Activated effector memory CD4-positive, alpha-beta T cell treated with anti-CD3 and anti-CD28 coated beads, Interleukin-2, amount 50 U/mL, for 16 hours (primary cell): ENCODE results near the gene RECK.
A peak's percentile ranks its signal among the peaks of the same experiment; 100 is the strongest.
"Not testable (repeated sequence)": the region's sequence is repeated elsewhere in the genome, so short reads cannot be mapped to it uniquely, and the experiment has no call there.

ENCODE experiments used
- DNase-seq: peaks from one replicate; pipeline ENCODE4 v3.0.0-alpha.2; 2020

The RECK gene

GRCh38 chr9:36142510-36143244 lies 106.0 kb downstream of the RECK start:
- no peak for DNase-seq

GRCh38 chr9:36143245-36143641 lies 106.5 kb downstream of the RECK start:
- DNase-seq, result no peak

GRCh38 chr9:36144309-36145232 lies 107.9 kb downstream of the RECK start:
- DNase-seq, result peak; percentile 67

- DNase-seq, result no peak
Observed at GRCh38 chr9:36145970-36146369, 109.3 kb downstream of the RECK start.

- no peak for DNase-seq
Observed at GRCh38 chr9:36146651-36147050, 109.9 kb downstream of the RECK start.

GRCh38 chr9:36147441-36148175 lies 110.9 kb downstream of the RECK start:
- peak; percentile 64 for DNase-seq

GRCh38 chr9:36148311-36149051 lies 111.8 kb downstream of the RECK start:
- peak; percentile 89 for DNase-seq

- DNase-seq, result no peak
Observed at GRCh38 chr9:36149197-36149596, 112.5 kb downstream of the RECK start.

- no peak for DNase-seq
Observed at GRCh38 chr9:36150574-36151315, 114.0 kb downstream of the RECK start.

- DNase-seq, result peak; percentile 95
Observed at GRCh38 chr9:36151316-36152210, 114.8 kb downstream of the RECK start.

GRCh38 chr9:36152741-36153438 lies 116.2 kb downstream of the RECK start:
- DNase-seq, result no peak

- DNase-seq, result no peak
Observed at GRCh38 chr9:36153746-36154145, 117.0 kb downstream of the RECK start.

- DNase-seq, result no peak
Observed at GRCh38 chr9:36154331-36154952, 117.7 kb downstream of the RECK start.

GRCh38 chr9:36156116-36156515 lies 119.4 kb downstream of the RECK start:
- DNase-seq, result no peak

GRCh38 chr9:36158122-36158521 lies 121.4 kb downstream of the RECK start:
- DNase-seq, result no peak

- no peak for DNase-seq
Observed at GRCh38 chr9:36158917-36159316, 122.2 kb downstream of the RECK start.

- not testable (repeated sequence) for DNase-seq
Observed at GRCh38 chr9:36159509-36159908, 122.8 kb downstream of the RECK start.

GRCh38 chr9:36160126-36160525 lies 123.4 kb downstream of the RECK start:
- DNase-seq, result not testable (repeated sequence)

GRCh38 chr9:36161187-36161586 lies 124.5 kb downstream of the RECK start:
- DNase-seq, result no peak
